MM.1S (cell line): ENCODE measurements around the gene SLC7A8.

ENCODE experiments used
- DNase-seq: peaks from one replicate; pipeline ENCODE4 v3.0.0-alpha.2; 2015
- H2AFZ ChIP-seq: fragments of 300-600 bp; sonication (generic); 2 replicates; pipeline ENCODE4 v1.6.0; 2016; ENCODE audit warnings: antibody characterized with exemption, low read length
- H3F3A ChIP-seq: fragments of 300-600 bp; sonication (generic); 2 replicates; pipeline ENCODE4 v1.6.1; 2016; ENCODE audit warnings: mild to moderate bottlenecking, antibody characterized with exemption, low read length, moderate library complexity, mixed read lengths; ENCODE audit not compliant: insufficient read depth
- H3K27ac ChIP-seq: fragments of 300-600 bp; sonication (generic); 2 replicates; pipeline ENCODE4 v1.5.1; 2016; ENCODE audit warnings: mild to moderate bottlenecking, low read length
- H3K27me3 ChIP-seq: fragments of 300-600 bp; sonication (generic); replicated peaks from 2 replicates; pipeline ENCODE4 v1.6.0; 2016; ENCODE audit warnings: low read length; ENCODE audit not compliant: insufficient read depth
- H3K36me3 ChIP-seq: fragments of 300-600 bp; sonication (generic); replicated peaks from 2 replicates; pipeline ENCODE4 v1.6.1; 2016; ENCODE audit warnings: mild to moderate bottlenecking, low read length, mixed read lengths; ENCODE audit not compliant: insufficient read depth
- H3K4me1 ChIP-seq: fragments of 300-600 bp; sonication (generic); 2 replicates; pipeline ENCODE4 v1.6.1; 2016; ENCODE audit warnings: low read length, mixed read lengths
- H3K4me2 ChIP-seq: fragments of 300-600 bp; sonication (generic); 2 replicates; pipeline ENCODE4 v1.6.0; 2016; ENCODE audit warnings: low read depth, low read length
- H3K4me3 ChIP-seq: fragments of 300-600 bp; sonication (generic); 2 replicates; pipeline ENCODE4 v1.5.1; 2016; ENCODE audit warnings: low read length, mixed read lengths
- H3K79me2 ChIP-seq: fragments of 300-600 bp; sonication (generic); 2 replicates; pipeline ENCODE4 v1.6.1; 2016; ENCODE audit warnings: mixed run types, low read length, mixed read lengths
- H3K9ac ChIP-seq: fragments of 300-600 bp; sonication (generic); 2 replicates; pipeline ENCODE4 v1.6.1; 2016; ENCODE audit warnings: low read length, mixed read lengths
- H3K9me2 ChIP-seq: fragments of 300-600 bp; sonication (generic); replicated peaks from 2 replicates; pipeline ENCODE4 v1.6.1; 2016; ENCODE audit warnings: mild to moderate bottlenecking, low read length, mixed read lengths; ENCODE audit not compliant: insufficient read depth
- H3K9me3 ChIP-seq: fragments of 300-600 bp; sonication (generic); replicated peaks from 2 replicates; pipeline ENCODE4 v1.6.1; 2016; ENCODE audit warnings: mild to moderate bottlenecking, low read length, mixed read lengths; ENCODE audit not compliant: insufficient read depth
- H4K20me1 ChIP-seq: fragments of 300-600 bp; sonication (generic); 2 replicates; pipeline ENCODE4 v1.6.1; 2016; ENCODE audit warnings: mild to moderate bottlenecking, low read length, moderate library complexity, mixed read lengths; ENCODE audit not compliant: insufficient read depth
- CTCF ChIP-seq: fragments of 300-600 bp; sonication (generic); IDR thresholded peaks from 2 replicates; pipeline ENCODE4 v1.5.1; 2016; ENCODE audit warnings: antibody characterized with exemption, low read length, mixed read lengths
- EZH2 ChIP-seq: fragments of 300-600 bp; sonication (generic); optimal IDR thresholded peaks from 2 replicates; pipeline ENCODE3; 2017; ENCODE audit warnings: low read depth, mild to moderate bottlenecking, antibody characterized with exemption, low read length, mixed read lengths
- EZH2phosphoT487 ChIP-seq: fragments of 300-600 bp; sonication (generic); IDR thresholded peaks from 2 replicates; pipeline ENCODE4 v1.6.1; 2018; ENCODE audit warnings: antibody characterized with exemption, low read length

The SLC7A8 gene

GRCh38 chr14:23123419-23123818 lies 60.0 kb downstream of the SLC7A8 start:
- no peak for DNase-seq
- Histone ChIP-seq H3K36me3 (no peaks in the 10 kb centered on the region), H3K4me1 (peaks cover 11% of the 10 kb centered on the region), H3F3A (peaks cover 5% of the 10 kb centered on the region; the same call in 1 of the 2 replicates), H3K79me2 (no peaks in the 10 kb centered on the region), H3K27me3 (no peaks in the 10 kb centered on the region), H3K4me2 (no peak overlapping the region), H3K9me2 (no peaks in the 10 kb centered on the region), H4K20me1 (no peaks in the 10 kb centered on the region), H2AFZ (no peak overlapping the region), H3K9ac (no peak overlapping the region), H3K27ac (no peak overlapping the region), H3K4me3 (no peak overlapping the region), H3K9me3 (no peaks in the 10 kb centered on the region)
- TF ChIP-seq EZH2 (no peak), CTCF (no peak), EZH2phosphoT487 (no peak)

- no peak for DNase-seq
- Histone ChIP-seq H4K20me1 (no peaks in the 10 kb centered on the region), H3K36me3 (no peaks in the 10 kb centered on the region), H3K4me3 (no peak overlapping the region), H3K27ac (no peak overlapping the region), H3K4me1 (peaks cover 11% of the 10 kb centered on the region), H3K9me2 (no peaks in the 10 kb centered on the region), H3K79me2 (no peaks in the 10 kb centered on the region), H3K4me2 (no peak overlapping the region), H3K9me3 (no peaks in the 10 kb centered on the region), H3K27me3 (no peaks in the 10 kb centered on the region), H3F3A (peaks cover 5% of the 10 kb centered on the region; the same call in 1 of the 2 replicates), H3K9ac (no peak overlapping the region), H2AFZ (no peak overlapping the region)
- TF ChIP-seq EZH2phosphoT487 = no peak
- TF ChIP-seq EZH2 = no peak
- no peak for TF ChIP-seq CTCF
These were observed 61.4 kb downstream of the SLC7A8 start for GRCh38 chr14:23122086-23122485.

- peak overlapping the region; percentile 25; the same call in 1 of the 2 replicates for H3K9ac ChIP-seq
- peak overlapping the region; percentile 83 for H3K4me2 ChIP-seq
- 0 out of 2 replicates have a peak overlapping the region, but pooled peaks have one; percentile 35 for H2AFZ ChIP-seq
- TF ChIP-seq CTCF = no peak
- H4K20me1 ChIP-seq = no peaks in the 10 kb centered on the region
- H3K27me3 ChIP-seq = no peaks in the 10 kb centered on the region
- no peaks in the 10 kb centered on the region for H3K9me2 ChIP-seq
- no peaks in the 10 kb centered on the region for H3K9me3 ChIP-seq
- peak overlapping the region; percentile 24; the same call in 1 of the 2 replicates for H3K4me3 ChIP-seq
- H3F3A ChIP-seq = peaks cover 5% of the 10 kb centered on the region; the same call in 1 of the 2 replicates
- no peaks in the 10 kb centered on the region for H3K79me2 ChIP-seq
- H3K27ac ChIP-seq = peak overlapping the region; percentile 56; the same call in 1 of the 2 replicates
- peaks cover 11% of the 10 kb centered on the region for H3K4me1 ChIP-seq
- no peaks in the 10 kb centered on the region for H3K36me3 ChIP-seq
- DNase-seq = peak; percentile 65
These were observed 62.1 kb downstream of the SLC7A8 start for GRCh38 chr14:23121361-23121771.
